Epithelial cell of esophagus (primary cell): ENCODE data around the gene AFAP1.

Experiments used
- DNase-seq: peaks from one replicate; pipeline ENCODE4 v3.0.0; 2010; ENCODE audit warnings: low read depth
- H3K4me3 ChIP-seq: 2 replicates; pipeline ENCODE4 v1.5.1; 2011; ENCODE audit warnings: mild to moderate bottlenecking, low read length, control low read depth
- TF ChIP-seq, protein P1 (sequence below): IDR thresholded peaks from 2 replicates; pipeline ENCODE4 v1.5.1; 2011; ENCODE audit warnings: low read depth, mild to moderate bottlenecking, low read length, control low read depth, inconsistent platforms; ENCODE audit not compliant: insufficient read depth; ENCODE audit errors: missing control alignments

AFAP1 gene

DNA sequence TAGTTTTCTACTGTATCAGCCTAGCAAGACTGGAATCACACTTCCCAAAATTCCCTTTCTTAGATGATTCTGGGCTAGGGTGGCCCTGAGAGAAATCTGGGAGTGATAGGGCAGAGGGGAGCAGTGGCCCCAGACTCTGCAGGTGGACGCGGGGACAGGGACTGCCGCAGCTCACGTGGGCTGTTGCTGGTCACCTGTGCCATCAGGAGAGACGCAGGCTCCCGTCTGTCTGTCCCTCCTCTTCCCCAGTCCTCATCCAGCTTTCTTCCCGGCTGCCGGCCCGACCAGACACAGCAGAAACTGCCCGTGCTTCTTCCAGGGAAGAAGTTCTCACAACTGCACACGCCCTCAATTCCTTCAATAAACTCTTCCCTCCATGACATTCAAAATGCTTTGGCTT lies 86.4 kb downstream of the AFAP1 start:
- TF ChIP-seq, protein P1, sequence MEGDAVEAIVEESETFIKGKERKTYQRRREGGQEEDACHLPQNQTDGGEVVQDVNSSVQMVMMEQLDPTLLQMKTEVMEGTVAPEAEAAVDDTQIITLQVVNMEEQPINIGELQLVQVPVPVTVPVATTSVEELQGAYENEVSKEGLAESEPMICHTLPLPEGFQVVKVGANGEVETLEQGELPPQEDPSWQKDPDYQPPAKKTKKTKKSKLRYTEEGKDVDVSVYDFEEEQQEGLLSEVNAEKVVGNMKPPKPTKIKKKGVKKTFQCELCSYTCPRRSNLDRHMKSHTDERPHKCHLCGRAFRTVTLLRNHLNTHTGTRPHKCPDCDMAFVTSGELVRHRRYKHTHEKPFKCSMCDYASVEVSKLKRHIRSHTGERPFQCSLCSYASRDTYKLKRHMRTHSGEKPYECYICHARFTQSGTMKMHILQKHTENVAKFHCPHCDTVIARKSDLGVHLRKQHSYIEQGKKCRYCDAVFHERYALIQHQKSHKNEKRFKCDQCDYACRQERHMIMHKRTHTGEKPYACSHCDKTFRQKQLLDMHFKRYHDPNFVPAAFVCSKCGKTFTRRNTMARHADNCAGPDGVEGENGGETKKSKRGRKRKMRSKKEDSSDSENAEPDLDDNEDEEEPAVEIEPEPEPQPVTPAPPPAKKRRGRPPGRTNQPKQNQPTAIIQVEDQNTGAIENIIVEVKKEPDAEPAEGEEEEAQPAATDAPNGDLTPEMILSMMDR = no peak
- H3K4me3 ChIP-seq = no peak overlapping the region

DNA sequence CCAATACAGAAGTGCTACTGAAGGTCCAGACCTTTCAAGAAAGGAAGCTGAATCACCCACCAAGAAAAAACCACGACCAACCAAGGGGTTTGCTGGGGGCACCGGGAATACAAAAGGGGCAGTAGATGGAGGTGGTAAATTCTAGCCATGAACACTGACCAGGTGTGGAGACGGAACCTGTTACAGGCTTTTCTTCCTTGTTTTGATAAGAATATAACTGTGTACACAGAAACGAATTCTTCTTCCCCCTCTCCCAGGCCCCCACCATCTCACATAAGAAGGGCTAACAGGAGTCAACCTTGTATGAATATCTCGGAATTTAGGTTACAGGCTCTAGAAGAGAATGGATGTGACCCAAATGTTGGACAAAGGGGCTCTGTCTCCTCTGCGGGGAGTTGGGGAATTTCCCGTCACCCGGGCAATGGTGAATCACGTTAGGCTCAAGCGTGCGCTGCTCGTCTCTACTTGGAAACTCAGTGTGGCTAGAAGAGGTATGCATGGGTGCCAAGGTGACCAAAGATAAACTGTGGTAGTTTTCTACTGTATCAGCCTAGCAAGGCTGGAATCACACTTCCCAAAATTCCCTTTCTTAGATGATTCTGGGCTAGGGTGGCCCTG lies 87.0 kb downstream of the AFAP1 start:
- peak; percentile 63 for DNase-seq
- no peak overlapping the region for H3K4me3 ChIP-seq
- TF ChIP-seq, protein P1 = no peak

More for the DNA sequence above, 86.4 kb downstream of the AFAP1 start:
- DNase-seq = no peak

DNA sequence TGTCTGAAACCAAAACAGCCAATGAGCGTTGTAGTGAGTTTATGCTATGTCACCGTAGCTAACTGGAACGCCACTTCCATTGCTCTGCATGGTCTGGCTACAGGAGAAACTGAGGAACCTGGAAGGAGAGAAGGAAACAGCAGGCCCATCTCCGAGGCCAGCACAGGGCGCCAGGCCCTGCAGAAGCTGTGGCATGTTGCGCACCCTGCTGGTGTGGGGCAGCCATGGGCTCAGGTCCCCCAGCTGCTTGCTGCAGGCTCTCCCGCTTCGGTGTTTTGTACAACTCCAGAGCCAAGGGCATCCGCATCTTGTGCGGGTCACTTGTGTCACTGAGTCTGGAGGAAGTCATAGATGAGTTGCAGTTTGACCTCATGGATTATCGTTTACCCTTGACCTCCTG lies 89.2 kb downstream of the AFAP1 start:
- DNase-seq = no peak
- TF ChIP-seq, protein P1 = no peak
- no peak overlapping the region for H3K4me3 ChIP-seq

DNA sequence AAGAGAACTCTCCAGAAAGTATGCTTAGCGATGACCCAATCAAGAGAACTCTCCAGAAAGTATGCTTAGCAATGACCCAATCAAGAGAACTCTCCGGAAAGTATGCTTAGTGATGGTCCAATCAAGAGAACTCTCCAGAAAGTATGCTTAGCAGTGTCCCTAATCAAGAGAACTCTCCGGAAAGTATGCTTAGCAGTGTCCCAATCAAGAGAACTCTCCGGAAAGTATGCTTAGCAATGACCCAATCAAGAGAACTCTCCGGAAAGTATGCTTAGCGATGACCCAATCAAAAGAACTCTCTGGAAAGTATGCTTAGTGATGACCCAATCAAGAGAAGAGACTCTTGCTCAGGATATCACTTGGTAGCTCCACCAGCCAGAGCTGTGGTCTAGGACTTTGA lies 92.5 kb downstream of the AFAP1 start:
- no peak overlapping the region for H3K4me3 ChIP-seq
- TF ChIP-seq, protein P1 = no peak

DNA sequence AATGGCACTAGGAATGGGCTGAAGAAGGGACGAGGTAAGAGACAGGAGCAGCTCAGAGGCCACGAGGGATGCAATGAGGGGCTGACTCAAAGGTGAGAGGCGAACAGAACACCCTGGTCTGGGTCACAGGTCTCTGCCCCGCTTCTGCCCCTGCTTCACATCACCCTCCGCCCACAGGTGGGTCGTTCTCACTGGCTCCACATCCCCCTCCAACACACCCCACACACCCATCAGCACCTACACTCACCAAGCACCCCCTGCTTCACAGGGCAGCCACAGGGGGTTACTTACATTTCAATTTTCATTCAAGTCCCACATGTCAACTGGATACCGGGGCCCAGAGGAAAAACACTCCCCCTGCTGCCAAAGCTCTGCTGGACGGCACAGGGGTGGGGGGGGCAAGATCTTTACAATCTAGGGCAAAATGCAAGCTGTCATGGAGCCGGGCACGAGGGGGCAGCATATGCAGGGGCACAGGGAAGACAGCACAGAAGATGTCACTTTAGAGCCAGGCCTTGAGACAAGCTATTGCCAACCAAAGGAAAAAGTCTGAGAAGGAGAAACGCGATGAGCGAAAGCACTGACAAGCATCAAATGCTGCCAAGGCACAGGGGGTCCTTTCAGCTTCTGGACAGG lies 94.0 kb downstream of the AFAP1 start:
- DNase-seq = no peak
- no peak overlapping the region for H3K4me3 ChIP-seq
- TF ChIP-seq, protein P1 = no peak

More for the DNA sequence above, 92.5 kb downstream of the AFAP1 start:
- no peak for DNase-seq

DNA sequence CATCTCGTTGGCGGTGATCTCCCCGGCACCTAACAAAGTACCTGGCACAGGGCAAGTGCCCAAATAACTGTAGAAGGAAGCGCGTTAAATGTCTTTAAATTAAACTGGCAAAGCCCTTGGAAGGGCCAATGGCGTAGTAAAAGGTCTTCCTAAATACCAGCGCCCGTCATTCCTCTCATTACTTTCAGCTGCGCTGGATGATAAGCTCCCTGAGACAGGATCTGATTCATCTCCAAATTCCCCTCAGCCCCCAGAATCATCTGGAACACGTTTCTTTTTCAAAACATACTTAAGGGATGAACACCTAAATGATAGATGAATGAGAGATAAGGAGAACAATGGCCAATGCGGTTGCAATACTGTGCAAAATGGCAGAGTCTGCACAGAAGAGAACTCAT lies 95.1 kb downstream of the AFAP1 start:
- H3K4me3 ChIP-seq = no peak overlapping the region
- TF ChIP-seq, protein P1 = no peak
- peak; percentile 77 for DNase-seq

DNA sequence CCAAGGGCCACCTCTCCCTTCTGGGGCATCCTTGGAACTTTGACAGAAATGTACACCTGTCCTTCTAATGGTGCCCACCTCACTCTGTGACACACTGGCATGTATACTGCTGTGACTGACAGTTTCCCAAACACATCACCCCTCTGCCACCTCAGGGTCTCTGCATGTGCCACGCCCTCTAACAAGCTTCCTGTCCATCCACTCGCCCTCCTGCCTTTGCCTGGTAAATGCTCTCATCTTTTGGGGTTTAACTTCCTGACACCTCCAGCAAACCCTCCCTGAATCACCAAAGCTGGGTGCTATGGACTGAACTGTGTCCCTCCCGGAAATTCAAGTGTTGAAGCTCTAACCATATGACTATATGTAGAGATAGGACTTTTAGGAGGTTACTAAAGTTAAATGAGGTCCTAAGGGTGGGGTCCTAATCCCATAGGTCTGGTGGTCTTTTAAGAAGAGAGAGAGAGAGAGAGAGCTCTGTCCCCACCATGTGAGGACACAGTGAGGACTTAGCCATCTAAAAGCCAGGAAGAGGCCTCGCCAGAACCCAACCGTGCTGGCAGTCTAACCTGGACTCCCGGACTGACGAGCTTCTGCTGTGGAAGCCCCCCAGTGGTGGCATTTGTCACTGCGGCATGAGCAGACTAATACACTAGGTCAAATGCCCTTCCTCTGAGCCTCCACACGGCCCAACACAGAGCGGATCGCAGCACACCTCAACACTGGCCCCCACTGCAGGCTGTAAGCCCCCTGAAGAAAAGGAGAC lies 95.6 kb downstream of the AFAP1 start:
- TF ChIP-seq, protein P1 = peak; percentile 61
- DNase-seq = peak; percentile 58
- no peak overlapping the region for H3K4me3 ChIP-seq
